Neural cell (in vitro differentiated cells): ENCODE data around the gene GLRB. TPM values are rescaled to one million over a fixed set of nuclear protein-coding genes. Genes with fewer than 3 reads are reported as not detected.
"Not testable (repeated sequence)": the region's sequence is repeated elsewhere in the genome, so short reads cannot be mapped to it uniquely, and the experiment has no call there.

ENCODE experiments used
- H2AFZ ChIP-seq: fragments of 200-600, 300-800 bp; sonication (generic), shearing (Covaris generic); 2 replicates; pipeline ENCODE4 v1.6.0; 2014; ENCODE audit warnings: low read depth, mild to moderate bottlenecking, antibody characterized with exemption, low read length, moderate library complexity
- H3F3A ChIP-seq: fragments of 200-600 bp; shearing (Covaris generic); 2 replicates; pipeline ENCODE4 v1.6.1; 2016; ENCODE audit warnings: mild to moderate bottlenecking, moderate library complexity, mixed read lengths, antibody characterized with exemption, low read length; ENCODE audit not compliant: insufficient read depth, poor library complexity, severe bottlenecking
- H3K27ac ChIP-seq: fragments of 200-600, 300-800 bp; sonication (generic), shearing (Covaris generic); 2 replicates; pipeline ENCODE4 v1.5.1; 2014; ENCODE audit warnings: mild to moderate bottlenecking, low read length, moderate library complexity
- H3K27me3 ChIP-seq: fragments of 300-800, 200-600 bp; sonication (generic), shearing (Covaris generic); 2 replicates; pipeline ENCODE4 v1.6.0; 2014; ENCODE audit warnings: mild to moderate bottlenecking, low read depth, low read length, moderate library complexity; ENCODE audit not compliant: insufficient read depth
- H3K36me3 ChIP-seq: fragments of 300-800, 200-600 bp; sonication (generic), shearing (Covaris generic); 2 replicates; pipeline ENCODE4 v1.5.1; 2014; ENCODE audit warnings: mild to moderate bottlenecking, antibody characterized with exemption, low read length, moderate library complexity; ENCODE audit not compliant: insufficient read depth
- H3K4me2 ChIP-seq: fragments of 300-800, 200-600 bp; sonication (generic), shearing (Covaris generic); 2 replicates; pipeline ENCODE4 v1.6.0; 2014; ENCODE audit warnings: mild to moderate bottlenecking, low read length
- H3K4me3 ChIP-seq: fragments of 300-800, 200-600 bp; sonication (generic), shearing (Covaris generic); 2 replicates; pipeline ENCODE4 v1.5.1; 2014; ENCODE audit warnings: mild to moderate bottlenecking, low read length, moderate library complexity
- H3K79me2 ChIP-seq: fragments of 200-600 bp; shearing (Covaris generic); replicated peaks from 2 replicates; pipeline ENCODE4 v1.6.0; 2014; ENCODE audit warnings: mild to moderate bottlenecking, low read length, moderate library complexity; ENCODE audit not compliant: insufficient read depth
- H3K9ac ChIP-seq: fragments of 300-800, 200-600 bp; sonication (generic), shearing (Covaris generic); 2 replicates; pipeline ENCODE4 v1.6.1; 2016; ENCODE audit warnings: mild to moderate bottlenecking, low read length, mixed read lengths
- H3K9me2 ChIP-seq: fragments of 200-600 bp; shearing (Covaris generic); 2 replicates; pipeline ENCODE4 v1.6.1; 2016; ENCODE audit warnings: mild to moderate bottlenecking, low read length, mixed read lengths; ENCODE audit not compliant: insufficient read depth
- H3K9me3 ChIP-seq: fragments of 200-600, 300-800 bp; sonication (generic), shearing (Covaris generic); 2 replicates; pipeline ENCODE4 v1.6.1; 2016; ENCODE audit warnings: mild to moderate bottlenecking, mixed run types, low read length, moderate library complexity, mixed read lengths
- H4K20me1 ChIP-seq: fragments of 200-600 bp; shearing (Covaris generic); 2 replicates; pipeline ENCODE4 v1.6.1; 2016; ENCODE audit warnings: mild to moderate bottlenecking, mixed run types; ENCODE audit not compliant: insufficient read depth
- EP300 ChIP-seq: fragments of 450-650 bp; conservative IDR thresholded peaks from 2 replicates; pipeline ENCODE4 v1.6.1; 2014; ENCODE audit warnings: antibody characterized with exemption, mild to moderate bottlenecking, moderate library complexity; ENCODE audit not compliant: poor library complexity, severe bottlenecking
- EZH2 ChIP-seq: fragments of 200-600, 300-800 bp; shearing (Covaris generic), sonication (generic); IDR thresholded peaks from 2 replicates; pipeline ENCODE4 v1.6.1; 2014; ENCODE audit warnings: antibody characterized with exemption, low read length, borderline replicate concordance, mild to moderate bottlenecking; ENCODE audit not compliant: insufficient read depth, poor library complexity, severe bottlenecking
- MXI1 ChIP-seq: fragments of 450-650 bp; conservative IDR thresholded peaks from 2 replicates; pipeline ENCODE4 v1.6.1; 2014; ENCODE audit warnings: antibody characterized with exemption, mild to moderate bottlenecking; ENCODE audit not compliant: poor library complexity, severe bottlenecking
- POLR2AphosphoS5 ChIP-seq: IDR thresholded peaks from 2 replicates; pipeline ENCODE4 v1.6.1; 2012
- RAD21 ChIP-seq: fragments of 450-650 bp; conservative IDR thresholded peaks from 2 replicates; pipeline ENCODE4 v1.6.1; 2014; ENCODE audit warnings: antibody characterized with exemption, mild to moderate bottlenecking, moderate library complexity
- SMC3 ChIP-seq: fragments of 450-650 bp; conservative IDR thresholded peaks from 2 replicates; pipeline ENCODE4 v1.6.1; 2014; ENCODE audit warnings: antibody characterized with exemption, mild to moderate bottlenecking, moderate library complexity; ENCODE audit not compliant: poor library complexity
- TAF1 ChIP-seq: IDR thresholded peaks from 2 replicates; pipeline ENCODE4 v1.6.1; 2012; ENCODE audit warnings: low read depth
- polyA plus RNA-seq: library from polyadenylated mRNA; depleted of rRNA; stranded (reverse); fragments of >200 nt; gene quantifications from 2 replicates; pipeline ENCODE4 v1.2.3, GENCODE V29; 2014
- TF ChIP-seq, protein P1 (sequence below): fragments of 450-650 bp; IDR thresholded peaks from 2 replicates; pipeline ENCODE4 v1.5.1; 2014; ENCODE audit warnings: antibody characterized with exemption, mild to moderate bottlenecking, moderate library complexity; ENCODE audit not compliant: poor library complexity, severe bottlenecking
- TF ChIP-seq, protein P2 (sequence below): IDR thresholded peaks from 2 replicates; pipeline ENCODE4 v1.6.1; 2012; ENCODE audit warnings: borderline replicate concordance

GLRB gene
- polyA plus RNA-seq, 1 donor from 2014 or later = 24.9 TPM

DNA sequence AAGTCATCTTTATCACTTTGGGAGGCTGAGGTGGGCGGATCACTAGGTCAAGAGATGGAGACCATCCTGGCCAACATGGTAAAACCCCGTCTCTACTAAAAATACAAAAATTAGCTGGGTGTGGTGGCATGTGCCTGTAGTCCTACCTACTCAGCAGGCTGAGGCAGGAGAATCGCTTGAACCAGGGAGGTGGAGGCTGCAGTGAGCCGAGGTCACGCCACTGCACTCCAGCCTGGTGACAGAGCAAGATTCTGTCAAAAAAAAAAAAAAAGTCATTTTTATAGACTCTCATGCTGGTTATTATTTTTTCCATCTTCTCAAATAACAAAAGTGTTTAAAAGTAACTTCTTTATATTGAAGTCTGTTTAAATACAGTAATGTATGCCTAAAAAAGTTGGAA lies 17.1 kb upstream of the GLRB start:
- H3F3A ChIP-seq, H3K27me3 ChIP-seq, H3K4me3 ChIP-seq, H3K27ac ChIP-seq, H3K36me3 ChIP-seq, H4K20me1 ChIP-seq, H3K4me2 ChIP-seq, H3K79me2 ChIP-seq, H3K9ac ChIP-seq, H3K9me2 ChIP-seq, H2AFZ ChIP-seq, H3K9me3 ChIP-seq: not testable (repeated sequence)

DNA sequence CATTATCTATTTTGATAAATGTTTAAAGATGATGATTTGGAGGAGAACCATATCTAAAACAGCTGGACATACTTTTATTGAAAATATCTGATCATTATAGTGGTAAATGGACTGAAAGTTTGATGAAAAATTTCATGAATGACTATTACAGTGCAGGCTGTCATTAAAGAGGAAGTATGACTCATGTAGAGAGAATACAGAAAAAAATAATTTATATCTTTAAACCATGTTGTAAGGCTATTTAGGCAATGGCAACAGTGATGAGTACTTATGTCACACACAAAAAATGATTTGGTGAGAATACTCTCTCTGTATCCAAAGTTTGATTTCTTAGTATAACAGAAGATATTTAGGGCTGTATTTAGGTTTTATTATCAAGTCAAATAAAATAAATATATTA lies 3.9 kb upstream of the GLRB start:
- TF ChIP-seq TAF1 (no peak), SMC3 (no peak), EZH2 (no peak), EP300 (no peak), RAD21 (no peak), POLR2AphosphoS5 (no peak), MXI1 (no peak)
- TF ChIP-seq, protein P1, sequence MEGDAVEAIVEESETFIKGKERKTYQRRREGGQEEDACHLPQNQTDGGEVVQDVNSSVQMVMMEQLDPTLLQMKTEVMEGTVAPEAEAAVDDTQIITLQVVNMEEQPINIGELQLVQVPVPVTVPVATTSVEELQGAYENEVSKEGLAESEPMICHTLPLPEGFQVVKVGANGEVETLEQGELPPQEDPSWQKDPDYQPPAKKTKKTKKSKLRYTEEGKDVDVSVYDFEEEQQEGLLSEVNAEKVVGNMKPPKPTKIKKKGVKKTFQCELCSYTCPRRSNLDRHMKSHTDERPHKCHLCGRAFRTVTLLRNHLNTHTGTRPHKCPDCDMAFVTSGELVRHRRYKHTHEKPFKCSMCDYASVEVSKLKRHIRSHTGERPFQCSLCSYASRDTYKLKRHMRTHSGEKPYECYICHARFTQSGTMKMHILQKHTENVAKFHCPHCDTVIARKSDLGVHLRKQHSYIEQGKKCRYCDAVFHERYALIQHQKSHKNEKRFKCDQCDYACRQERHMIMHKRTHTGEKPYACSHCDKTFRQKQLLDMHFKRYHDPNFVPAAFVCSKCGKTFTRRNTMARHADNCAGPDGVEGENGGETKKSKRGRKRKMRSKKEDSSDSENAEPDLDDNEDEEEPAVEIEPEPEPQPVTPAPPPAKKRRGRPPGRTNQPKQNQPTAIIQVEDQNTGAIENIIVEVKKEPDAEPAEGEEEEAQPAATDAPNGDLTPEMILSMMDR = no peak
- TF ChIP-seq, protein P2, sequence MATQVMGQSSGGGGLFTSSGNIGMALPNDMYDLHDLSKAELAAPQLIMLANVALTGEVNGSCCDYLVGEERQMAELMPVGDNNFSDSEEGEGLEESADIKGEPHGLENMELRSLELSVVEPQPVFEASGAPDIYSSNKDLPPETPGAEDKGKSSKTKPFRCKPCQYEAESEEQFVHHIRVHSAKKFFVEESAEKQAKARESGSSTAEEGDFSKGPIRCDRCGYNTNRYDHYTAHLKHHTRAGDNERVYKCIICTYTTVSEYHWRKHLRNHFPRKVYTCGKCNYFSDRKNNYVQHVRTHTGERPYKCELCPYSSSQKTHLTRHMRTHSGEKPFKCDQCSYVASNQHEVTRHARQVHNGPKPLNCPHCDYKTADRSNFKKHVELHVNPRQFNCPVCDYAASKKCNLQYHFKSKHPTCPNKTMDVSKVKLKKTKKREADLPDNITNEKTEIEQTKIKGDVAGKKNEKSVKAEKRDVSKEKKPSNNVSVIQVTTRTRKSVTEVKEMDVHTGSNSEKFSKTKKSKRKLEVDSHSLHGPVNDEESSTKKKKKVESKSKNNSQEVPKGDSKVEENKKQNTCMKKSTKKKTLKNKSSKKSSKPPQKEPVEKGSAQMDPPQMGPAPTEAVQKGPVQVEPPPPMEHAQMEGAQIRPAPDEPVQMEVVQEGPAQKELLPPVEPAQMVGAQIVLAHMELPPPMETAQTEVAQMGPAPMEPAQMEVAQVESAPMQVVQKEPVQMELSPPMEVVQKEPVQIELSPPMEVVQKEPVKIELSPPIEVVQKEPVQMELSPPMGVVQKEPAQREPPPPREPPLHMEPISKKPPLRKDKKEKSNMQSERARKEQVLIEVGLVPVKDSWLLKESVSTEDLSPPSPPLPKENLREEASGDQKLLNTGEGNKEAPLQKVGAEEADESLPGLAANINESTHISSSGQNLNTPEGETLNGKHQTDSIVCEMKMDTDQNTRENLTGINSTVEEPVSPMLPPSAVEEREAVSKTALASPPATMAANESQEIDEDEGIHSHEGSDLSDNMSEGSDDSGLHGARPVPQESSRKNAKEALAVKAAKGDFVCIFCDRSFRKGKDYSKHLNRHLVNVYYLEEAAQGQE = no peak
- H3K4me3 ChIP-seq = no peak overlapping the region
- H3K79me2 ChIP-seq = peaks cover under 1% of the 10 kb centered on the region
- no peaks in the 10 kb centered on the region for H3K36me3 ChIP-seq
- H3F3A ChIP-seq = no peaks in the 10 kb centered on the region
- no peaks in the 10 kb centered on the region for H3K9me3 ChIP-seq
- H3K27me3 ChIP-seq = no peaks in the 10 kb centered on the region
- H4K20me1 ChIP-seq = no peaks in the 10 kb centered on the region
- H3K9me2 ChIP-seq = no peaks in the 10 kb centered on the region
- no peak overlapping the region for H2AFZ ChIP-seq
- no peak overlapping the region for H3K4me2 ChIP-seq
- H3K9ac ChIP-seq = no peak overlapping the region
- H3K27ac ChIP-seq = no peak overlapping the region

DNA sequence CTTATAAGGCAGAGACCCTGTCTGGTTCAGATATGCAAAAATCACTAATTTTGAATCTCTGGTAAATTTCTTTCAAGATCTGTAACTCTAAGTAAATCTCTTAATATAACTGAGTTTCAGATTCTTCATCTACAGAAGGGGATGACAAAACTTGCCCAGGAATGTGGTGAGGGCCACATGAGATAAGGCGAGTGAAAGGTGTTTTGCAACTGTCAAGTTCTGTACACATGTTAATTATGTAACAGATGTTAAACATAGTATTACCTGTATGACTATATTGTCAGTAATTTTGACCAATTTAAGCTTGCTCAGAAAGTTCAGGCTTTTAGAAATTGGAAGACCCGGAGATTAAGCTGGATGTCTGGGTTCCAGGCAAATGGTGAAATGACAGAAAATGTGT lies 549 bp upstream of the GLRB start:
- H3K27ac ChIP-seq = no peak overlapping the region
- no peaks in the 10 kb centered on the region for H3F3A ChIP-seq
- peak overlapping the region; percentile 79 for H3K9ac ChIP-seq
- H4K20me1 ChIP-seq = no peaks in the 10 kb centered on the region
- peak overlapping the region; percentile 37 for H2AFZ ChIP-seq
- peaks cover 4% of the 10 kb centered on the region for H3K79me2 ChIP-seq
- no peak overlapping the region for H3K4me2 ChIP-seq
- TF ChIP-seq TAF1 (no peak), EZH2 (no peak), MXI1 (no peak), EP300 (no peak), SMC3 (no peak), RAD21 (no peak), POLR2AphosphoS5 (no peak)
- TF ChIP-seq, protein P2 = no peak
- TF ChIP-seq, protein P1 = no peak
- no peaks in the 10 kb centered on the region for H3K9me3 ChIP-seq
- no peaks in the 10 kb centered on the region for H3K27me3 ChIP-seq
- no peaks in the 10 kb centered on the region for H3K9me2 ChIP-seq
- peak overlapping the region; percentile 79 for H3K4me3 ChIP-seq
- H3K36me3 ChIP-seq = peaks cover 5% of the 10 kb centered on the region
